WTC11 (cell line): Measurements from ENCODE around the gene MTHFD2. TPM values are rescaled to one million over a fixed set of nuclear protein-coding genes. Genes with fewer than 3 reads are reported as not detected.

Experiments
- ATAC-seq: fragments of 200-7000 bp; cut with Tn5 transposase; 2 replicates; pipeline ENCODE4 v1.10.0; 2021; ENCODE audit warnings: mild to moderate bottlenecking, moderate library complexity
- CTCF ChIA-PET: fragments of 300-600 bp; sonication (Branson Sonifier 250); formaldehyde crosslinking; loops from one replicate; lab custom pipeline; 2021; ENCODE audit warnings: antibody characterized with exemption; lab: Charles Lee
- POLR2A ChIA-PET: fragments of 350-600 bp; sonication (Branson Sonifier 250); formaldehyde crosslinking; loops from one replicate; lab custom pipeline; 2021; ENCODE audit warnings: antibody characterized with exemption; lab: Charles Lee
- DNase-seq: peaks from one replicate; pipeline ENCODE4 v3.0.0; 2021; ENCODE audit warnings: low spot score
- H3K27ac Mint-ChIP-seq: 2 replicates; pipeline ENCODE4 v1.8.0; 2021; ENCODE audit warnings: mixed read lengths
- H3K27me3 Mint-ChIP-seq: 2 replicates; pipeline ENCODE4 v1.8.0; 2021; ENCODE audit warnings: low read depth, mild to moderate bottlenecking, moderate library complexity, mixed read lengths
- H3K36me3 Mint-ChIP-seq: 2 replicates; pipeline ENCODE4 v1.8.0; 2021; ENCODE audit warnings: mixed read lengths
- H3K4me1 Mint-ChIP-seq: 2 replicates; pipeline ENCODE4 v1.8.0; 2022; ENCODE audit warnings: mixed read lengths
- H3K4me3 Mint-ChIP-seq: 2 replicates; pipeline ENCODE4 v1.8.0; 2021; ENCODE audit warnings: mild to moderate bottlenecking, moderate library complexity, mixed read lengths
- H3K9me3 Mint-ChIP-seq: 2 replicates; pipeline ENCODE4 v1.8.0; 2021; ENCODE audit warnings: mixed read lengths
- ATF1 ChIP-seq: sonication (generic); formaldehyde crosslinking; IDR thresholded peaks from 2 replicates; pipeline ENCODE4 v1.8.1; 2023; ENCODE audit warnings: mild to moderate bottlenecking, moderate library complexity, missing genetic modification reagents
- FOXJ3 ChIP-seq: sonication (generic); formaldehyde crosslinking; IDR thresholded peaks from 2 replicates; pipeline ENCODE4 v1.9.0; 2021; ENCODE audit warnings: missing genetic modification reagents, mild to moderate bottlenecking, borderline replicate concordance
- HMGA2 ChIP-seq: fragments of 250-450 bp; sonication (Bioruptor Pico); IDR thresholded peaks from 2 replicates; pipeline ENCODE4 v1.4.0; 2021; ENCODE audit warnings: mild to moderate bottlenecking, moderate library complexity
- IRF2 ChIP-seq: sonication (generic); formaldehyde crosslinking; IDR thresholded peaks from 2 replicates; pipeline ENCODE4 v1.8.0; 2022; ENCODE audit warnings: low read depth, missing genetic modification reagents, borderline replicate concordance
- JUN ChIP-seq: sonication (generic); formaldehyde crosslinking; IDR thresholded peaks from 2 replicates; pipeline ENCODE4 v1.8.0; 2023; ENCODE audit warnings: mild to moderate bottlenecking, missing genetic modification reagents
- NFE2L1 ChIP-seq: sonication (generic); formaldehyde crosslinking; IDR thresholded peaks from 2 replicates; pipeline ENCODE4 v1.8.1; 2023; ENCODE audit warnings: missing genetic modification reagents
- SMAD4 ChIP-seq: sonication (generic); formaldehyde crosslinking; IDR thresholded peaks from 2 replicates; pipeline ENCODE4 v1.8.0; 2022; ENCODE audit warnings: mild to moderate bottlenecking, missing genetic modification reagents
- TP53 ChIP-seq: sonication (generic); formaldehyde crosslinking; IDR thresholded peaks from 2 replicates; pipeline ENCODE4 v1.8.1; 2023; ENCODE audit warnings: mild to moderate bottlenecking, missing genetic modification reagents
- ZNF121 ChIP-seq: sonication (generic); formaldehyde crosslinking; IDR thresholded peaks from 2 replicates; pipeline ENCODE4 v1.8.0; 2023; ENCODE audit warnings: missing genetic modification reagents
- ZNF138 ChIP-seq: sonication (generic); formaldehyde crosslinking; conservative IDR thresholded peaks from 2 replicates; pipeline ENCODE4 v1.8.1; 2022; ENCODE audit warnings: mild to moderate bottlenecking, moderate library complexity, missing genetic modification reagents
- ZNF219 ChIP-seq: sonication (generic); formaldehyde crosslinking; IDR thresholded peaks from 2 replicates; pipeline ENCODE4 v1.8.0; 2023; ENCODE audit warnings: missing genetic modification reagents, mild to moderate bottlenecking, borderline replicate concordance
- ZNF317 ChIP-seq: sonication (generic); formaldehyde crosslinking; IDR thresholded peaks from 2 replicates; pipeline ENCODE4 v1.8.1; 2023; ENCODE audit warnings: low read depth, mild to moderate bottlenecking, moderate library complexity, missing genetic modification reagents, borderline replicate concordance
- ZNF396 ChIP-seq: fragments of 250-450 bp; sonication (Bioruptor Pico); IDR thresholded peaks from 2 replicates; pipeline ENCODE4 v1.8.0; 2021; ENCODE audit warnings: mild to moderate bottlenecking, moderate library complexity, borderline replicate concordance
- ZNF671 ChIP-seq: fragments of 250-450 bp; sonication (Bioruptor Pico); IDR thresholded peaks from 2 replicates; pipeline ENCODE4 v1.8.0; 2021; ENCODE audit warnings: mild to moderate bottlenecking
- total RNA-seq: library from RNA; stranded (reverse); gene quantifications from 3 replicates; pipeline ENCODE4 v1.2.3, GENCODE V29; 2021
- TF ChIP-seq, protein P1 (sequence below): sonication (generic); formaldehyde crosslinking; IDR thresholded peaks from 2 replicates; pipeline ENCODE4 v1.8.0; 2022; ENCODE audit warnings: mild to moderate bottlenecking, missing genetic modification reagents
- TF ChIP-seq, protein P2 (sequence below): sonication (generic); formaldehyde crosslinking; IDR thresholded peaks from 2 replicates; pipeline ENCODE4 v1.8.1; 2023; ENCODE audit warnings: mild to moderate bottlenecking, missing genetic modification reagents
- TF ChIP-seq, protein P3 (sequence below): sonication (generic); formaldehyde crosslinking; IDR thresholded peaks from 2 replicates; pipeline ENCODE4 v1.8.1; 2022; ENCODE audit warnings: low read depth, mild to moderate bottlenecking, moderate library complexity, missing genetic modification reagents, borderline replicate concordance
- TF ChIP-seq, protein P4 (sequence below): sonication (generic); formaldehyde crosslinking; IDR thresholded peaks from 2 replicates; pipeline ENCODE4 v1.8.1; 2023; ENCODE audit warnings: mild to moderate bottlenecking, missing genetic modification reagents, moderate library complexity
- TF ChIP-seq, protein P5 (sequence below): sonication (generic); formaldehyde crosslinking; IDR thresholded peaks from 2 replicates; pipeline ENCODE4 v1.8.1; 2022; ENCODE audit warnings: mild to moderate bottlenecking, moderate library complexity, missing genetic modification reagents
- TF ChIP-seq, protein P6 (sequence below): sonication (generic); formaldehyde crosslinking; IDR thresholded peaks from 2 replicates; pipeline ENCODE4 v1.8.0; 2022; ENCODE audit warnings: mild to moderate bottlenecking, missing genetic modification reagents
- TF ChIP-seq, protein P7 (sequence below): fragments of 250-450 bp; sonication (Bioruptor Pico); IDR thresholded peaks from 2 replicates; pipeline ENCODE4 v1.9.0; 2021; ENCODE audit warnings: moderate library complexity, mild to moderate bottlenecking, inconsistent platforms, borderline replicate concordance
- TF ChIP-seq, protein P8 (sequence below): sonication (generic); formaldehyde crosslinking; IDR thresholded peaks from 2 replicates; pipeline ENCODE4 v1.8.1; 2022; ENCODE audit warnings: low read depth, missing genetic modification reagents, borderline replicate concordance

The MTHFD2 gene
- total RNA-seq, 1 experiment from 2014 or later, result 251 TPM

DNA sequence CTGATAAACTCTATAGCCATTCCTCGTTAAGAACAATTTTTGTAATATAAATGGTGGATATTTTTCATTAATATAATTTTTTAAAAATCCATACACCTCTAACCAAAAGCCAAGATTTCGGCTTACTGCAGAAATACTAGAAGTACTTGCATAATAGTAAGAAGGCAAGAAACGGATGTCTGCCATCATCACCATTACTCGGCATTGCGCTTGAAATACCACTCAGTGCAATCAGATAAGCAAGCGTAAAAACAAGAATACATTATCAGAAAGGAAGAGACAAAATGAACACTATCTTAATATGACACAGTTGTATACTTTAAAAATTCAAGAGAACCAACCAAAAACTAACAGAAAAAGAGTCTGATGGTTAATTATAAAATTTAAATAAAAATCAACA, 35.5 kb upstream of the MTHFD2 start:
- Mint-ChIP-seq H3K4me1 (no peaks in the 10 kb centered on the region), H3K9me3 (no peaks in the 10 kb centered on the region), H3K27me3 (no peaks in the 10 kb centered on the region), H3K36me3 (peaks cover 67% of the 10 kb centered on the region), H3K27ac (no peak overlapping the region), H3K4me3 (no peak overlapping the region)
- CTCF ChIA-PET, result interaction anchor here (0.8 kb wide), 1 partner anchor 16 kb away, joined by 3 read pairs; no protein-coding TSS in a partner anchor
- ATAC-seq, result no peak
- POLR2A ChIA-PET, result interaction anchor here (0.7 kb wide), 1 partner anchor 15 kb away, joined by 4 read pairs; the partner anchor contains the start of gene MOB1A
- TF ChIP-seq NFE2L1 (CRISPR knock-in tag) (no peak), ZNF671 (CRISPR knock-in tag) (no peak), ZNF138 (CRISPR knock-in tag) (no peak), ZNF121 (CRISPR knock-in tag) (no peak), HMGA2 (no peak), SMAD4 (CRISPR knock-in tag) (no peak), FOXJ3 (CRISPR knock-in tag) (no peak), ATF1 (no peak)
- TF ChIP-seq, protein P1, sequence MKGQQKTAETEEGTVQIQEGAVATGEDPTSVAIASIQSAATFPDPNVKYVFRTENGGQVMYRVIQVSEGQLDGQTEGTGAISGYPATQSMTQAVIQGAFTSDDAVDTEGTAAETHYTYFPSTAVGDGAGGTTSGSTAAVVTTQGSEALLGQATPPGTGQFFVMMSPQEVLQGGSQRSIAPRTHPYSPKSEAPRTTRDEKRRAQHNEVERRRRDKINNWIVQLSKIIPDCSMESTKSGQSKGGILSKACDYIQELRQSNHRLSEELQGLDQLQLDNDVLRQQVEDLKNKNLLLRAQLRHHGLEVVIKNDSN (CRISPR knock-in tag), result no peak
- TF ChIP-seq, protein P2, sequence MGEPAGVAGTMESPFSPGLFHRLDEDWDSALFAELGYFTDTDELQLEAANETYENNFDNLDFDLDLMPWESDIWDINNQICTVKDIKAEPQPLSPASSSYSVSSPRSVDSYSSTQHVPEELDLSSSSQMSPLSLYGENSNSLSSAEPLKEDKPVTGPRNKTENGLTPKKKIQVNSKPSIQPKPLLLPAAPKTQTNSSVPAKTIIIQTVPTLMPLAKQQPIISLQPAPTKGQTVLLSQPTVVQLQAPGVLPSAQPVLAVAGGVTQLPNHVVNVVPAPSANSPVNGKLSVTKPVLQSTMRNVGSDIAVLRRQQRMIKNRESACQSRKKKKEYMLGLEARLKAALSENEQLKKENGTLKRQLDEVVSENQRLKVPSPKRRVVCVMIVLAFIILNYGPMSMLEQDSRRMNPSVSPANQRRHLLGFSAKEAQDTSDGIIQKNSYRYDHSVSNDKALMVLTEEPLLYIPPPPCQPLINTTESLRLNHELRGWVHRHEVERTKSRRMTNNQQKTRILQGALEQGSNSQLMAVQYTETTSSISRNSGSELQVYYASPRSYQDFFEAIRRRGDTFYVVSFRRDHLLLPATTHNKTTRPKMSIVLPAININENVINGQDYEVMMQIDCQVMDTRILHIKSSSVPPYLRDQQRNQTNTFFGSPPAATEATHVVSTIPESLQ (CRISPR knock-in tag), result no peak
- TF ChIP-seq, protein P3, sequence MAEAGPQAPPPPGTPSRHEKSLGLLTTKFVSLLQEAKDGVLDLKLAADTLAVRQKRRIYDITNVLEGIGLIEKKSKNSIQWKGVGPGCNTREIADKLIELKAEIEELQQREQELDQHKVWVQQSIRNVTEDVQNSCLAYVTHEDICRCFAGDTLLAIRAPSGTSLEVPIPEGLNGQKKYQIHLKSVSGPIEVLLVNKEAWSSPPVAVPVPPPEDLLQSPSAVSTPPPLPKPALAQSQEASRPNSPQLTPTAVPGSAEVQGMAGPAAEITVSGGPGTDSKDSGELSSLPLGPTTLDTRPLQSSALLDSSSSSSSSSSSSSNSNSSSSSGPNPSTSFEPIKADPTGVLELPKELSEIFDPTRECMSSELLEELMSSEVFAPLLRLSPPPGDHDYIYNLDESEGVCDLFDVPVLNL, result no peak
- TF ChIP-seq, protein P4, sequence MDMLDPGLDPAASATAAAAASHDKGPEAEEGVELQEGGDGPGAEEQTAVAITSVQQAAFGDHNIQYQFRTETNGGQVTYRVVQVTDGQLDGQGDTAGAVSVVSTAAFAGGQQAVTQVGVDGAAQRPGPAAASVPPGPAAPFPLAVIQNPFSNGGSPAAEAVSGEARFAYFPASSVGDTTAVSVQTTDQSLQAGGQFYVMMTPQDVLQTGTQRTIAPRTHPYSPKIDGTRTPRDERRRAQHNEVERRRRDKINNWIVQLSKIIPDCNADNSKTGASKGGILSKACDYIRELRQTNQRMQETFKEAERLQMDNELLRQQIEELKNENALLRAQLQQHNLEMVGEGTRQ (CRISPR knock-in tag), result no peak
- TF ChIP-seq, protein P5, sequence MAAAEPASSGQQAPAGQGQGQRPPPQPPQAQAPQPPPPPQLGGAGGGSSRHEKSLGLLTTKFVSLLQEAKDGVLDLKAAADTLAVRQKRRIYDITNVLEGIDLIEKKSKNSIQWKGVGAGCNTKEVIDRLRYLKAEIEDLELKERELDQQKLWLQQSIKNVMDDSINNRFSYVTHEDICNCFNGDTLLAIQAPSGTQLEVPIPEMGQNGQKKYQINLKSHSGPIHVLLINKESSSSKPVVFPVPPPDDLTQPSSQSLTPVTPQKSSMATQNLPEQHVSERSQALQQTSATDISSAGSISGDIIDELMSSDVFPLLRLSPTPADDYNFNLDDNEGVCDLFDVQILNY (CRISPR knock-in tag), result no peak
- no peak for DNase-seq

DNA sequence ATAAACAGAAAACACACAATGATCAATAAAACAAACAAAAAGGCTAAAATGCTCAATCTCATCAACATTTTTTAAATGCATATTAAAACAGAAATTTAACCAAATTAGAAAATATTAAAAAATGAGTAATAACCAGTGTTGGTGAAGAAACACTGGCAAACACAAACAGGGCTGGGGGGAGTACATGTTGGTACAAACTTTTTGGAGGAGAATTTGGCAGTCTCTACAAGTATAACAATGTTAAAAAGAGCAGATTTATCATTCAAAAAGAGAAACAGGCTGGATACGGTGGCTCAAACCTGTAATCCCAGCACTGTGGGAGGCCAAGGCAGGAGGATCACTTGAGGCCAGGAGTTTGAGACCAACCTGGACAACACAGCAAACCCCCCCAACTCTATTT, 33.7 kb upstream of the MTHFD2 start:
- no peak overlapping the region for H3K4me3 Mint-ChIP-seq
- CTCF ChIA-PET, result interaction anchor here (1.4 kb wide), 1 partner anchor 26 kb away, joined by 5 read pairs; no protein-coding TSS in a partner anchor
- peaks cover 64% of the 10 kb centered on the region for H3K36me3 Mint-ChIP-seq
- H3K9me3 Mint-ChIP-seq, result no peaks in the 10 kb centered on the region
- H3K27me3 Mint-ChIP-seq, result no peaks in the 10 kb centered on the region
- POLR2A ChIA-PET, result no interaction called here
- H3K27ac Mint-ChIP-seq, result no peak overlapping the region
- DNase-seq, result no peak
- no peak for TF ChIP-seq TP53 (CRISPR knock-in tag)
- TF ChIP-seq IRF2 (CRISPR knock-in tag), result no peak
- no peak for TF ChIP-seq FOXJ3 (CRISPR knock-in tag)
- TF ChIP-seq, protein P6, sequence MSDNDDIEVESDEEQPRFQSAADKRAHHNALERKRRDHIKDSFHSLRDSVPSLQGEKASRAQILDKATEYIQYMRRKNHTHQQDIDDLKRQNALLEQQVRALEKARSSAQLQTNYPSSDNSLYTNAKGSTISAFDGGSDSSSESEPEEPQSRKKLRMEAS (CRISPR knock-in tag), result no peak
- TF ChIP-seq, protein P2 (CRISPR knock-in tag), result no peak
- TF ChIP-seq, protein P4 (CRISPR knock-in tag), result no peak
- TF ChIP-seq, protein P7, sequence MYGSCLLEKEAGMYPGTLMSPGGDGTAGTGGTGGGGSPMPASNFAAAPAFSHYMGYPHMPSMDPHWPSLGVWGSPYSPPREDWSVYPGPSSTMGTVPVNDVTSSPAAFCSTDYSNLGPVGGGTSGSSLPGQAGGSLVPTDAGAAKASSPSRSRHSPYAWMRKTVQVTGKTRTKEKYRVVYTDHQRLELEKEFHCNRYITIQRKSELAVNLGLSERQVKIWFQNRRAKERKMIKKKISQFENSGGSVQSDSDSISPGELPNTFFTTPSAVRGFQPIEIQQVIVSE (CRISPR knock-in tag), result no peak
- TF ChIP-seq, protein P8, sequence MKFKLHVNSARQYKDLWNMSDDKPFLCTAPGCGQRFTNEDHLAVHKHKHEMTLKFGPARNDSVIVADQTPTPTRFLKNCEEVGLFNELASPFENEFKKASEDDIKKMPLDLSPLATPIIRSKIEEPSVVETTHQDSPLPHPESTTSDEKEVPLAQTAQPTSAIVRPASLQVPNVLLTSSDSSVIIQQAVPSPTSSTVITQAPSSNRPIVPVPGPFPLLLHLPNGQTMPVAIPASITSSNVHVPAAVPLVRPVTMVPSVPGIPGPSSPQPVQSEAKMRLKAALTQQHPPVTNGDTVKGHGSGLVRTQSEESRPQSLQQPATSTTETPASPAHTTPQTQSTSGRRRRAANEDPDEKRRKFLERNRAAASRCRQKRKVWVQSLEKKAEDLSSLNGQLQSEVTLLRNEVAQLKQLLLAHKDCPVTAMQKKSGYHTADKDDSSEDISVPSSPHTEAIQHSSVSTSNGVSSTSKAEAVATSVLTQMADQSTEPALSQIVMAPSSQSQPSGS (CRISPR knock-in tag), result no peak
- TF ChIP-seq ZNF219 (CRISPR knock-in tag), result no peak
- TF ChIP-seq ZNF396 (CRISPR knock-in tag), result no peak
- TF ChIP-seq ZNF317 (CRISPR knock-in tag), result no peak
- TF ChIP-seq, protein P3, result no peak
- no peak for TF ChIP-seq NFE2L1 (CRISPR knock-in tag)
- TF ChIP-seq JUN (CRISPR knock-in tag), result no peak
- no peaks in the 10 kb centered on the region for H3K4me1 Mint-ChIP-seq
- no peak for ATAC-seq
